Panc1 (cell line): ENCODE results near the gene TMC4. TPM values are rescaled to one million over a fixed set of nuclear protein-coding genes. Genes with fewer than 3 reads are reported as not detected.

Source experiments
- ATAC-seq: fragments of 200-7000 bp; cut with Tn5 transposase; 2 replicates; pipeline ENCODE4 v1.9.1; 2020; ENCODE audit warnings: mild to moderate bottlenecking, moderate library complexity
- BruUV-seq: library from RNA; stranded (reverse); fragments of 400-500 nt; replicated peaks from 2 replicates; lab custom pipeline; 2021; lab: Mats Ljungman, UMichigan
- CTCF ChIA-PET: fragments of 300-600 bp; sonication (Branson Sonifier 250); formaldehyde crosslinking; loops from one replicate; lab custom pipeline; 2022; ENCODE audit warnings: antibody characterized with exemption; lab: Charles Lee
- POLR2A ChIA-PET: fragments of 300-600 bp; sonication (Branson Sonifier 250); formaldehyde crosslinking; loops from one replicate; lab custom pipeline; 2022; ENCODE audit warnings: antibody characterized with exemption; lab: Charles Lee
- DNase-seq: peaks from one replicate; pipeline ENCODE4 v3.0.0-alpha.2; 2010; ENCODE audit warnings: low read depth, low spot score
- H3K27ac ChIP-seq: 2 replicates; pipeline ENCODE4 v1.5.1; 2011; ENCODE audit warnings: mild to moderate bottlenecking, low read length, inconsistent platforms
- H3K27me3 ChIP-seq: fragments of 200-500 bp; sonication (Bioruptor generic); 2 replicates; pipeline ENCODE4 v1.6.0; 2014; ENCODE audit warnings: low read length, inconsistent platforms; ENCODE audit not compliant: control insufficient read depth, insufficient read depth
- H3K36me3 ChIP-seq: fragments of 200-500 bp; sonication (Bioruptor generic); 2 replicates; pipeline ENCODE4 v1.5.1; 2014; ENCODE audit warnings: inconsistent platforms, mild to moderate bottlenecking, low read length, moderate library complexity; ENCODE audit not compliant: control insufficient read depth, insufficient read depth
- H3K4me1 ChIP-seq: 2 replicates; pipeline ENCODE4 v1.5.1; 2011; ENCODE audit warnings: inconsistent platforms, mild to moderate bottlenecking, low read length, moderate library complexity; ENCODE audit not compliant: control insufficient read depth, insufficient read depth
- H3K4me3 ChIP-seq, 2 experiments: 2 replicates each; pipeline ENCODE4 v1.5.1; 2011 to 2012; ENCODE audit warnings: low read depth in 2 of 2, low read length in 2 of 2, mild to moderate bottlenecking in 2 of 2, inconsistent platforms in 1 of 2, moderate library complexity in 1 of 2
- H3K9me3 ChIP-seq: fragments of 200-500 bp; sonication (Bioruptor generic); 2 replicates; pipeline ENCODE4 v1.5.1; 2014; ENCODE audit warnings: low read depth, mild to moderate bottlenecking, inconsistent platforms, low read length, moderate library complexity; ENCODE audit not compliant: control insufficient read depth, insufficient read depth
- POLR2AphosphoS5 ChIP-seq: IDR thresholded peaks from 2 replicates; pipeline ENCODE4 v1.6.1; 2012; ENCODE audit warnings: mild to moderate bottlenecking, low read depth, low read length, moderate library complexity
- SIN3A ChIP-seq: IDR thresholded peaks from 2 replicates; pipeline ENCODE4 v1.6.1; 2012; ENCODE audit warnings: low read depth, mild to moderate bottlenecking, low read length, moderate library complexity, borderline replicate concordance; ENCODE audit not compliant: insufficient read depth
- TCF7L2 ChIP-seq: IDR thresholded peaks from 2 replicates; pipeline ENCODE4 v1.6.1; 2011; ENCODE audit warnings: mild to moderate bottlenecking, low read depth, low read length, inconsistent platforms
- in situ Hi-C: cut with HindIII; loops from 2 replicates; pipeline ENCODE4 v1.10.0; 2016; ENCODE audit warnings: low sequenced_read_pairs, low pct_unique_long_range_greater_than_20kb
- intact Hi-C: fragments of 100-400 bp; cut with micrococcal nuclease; formaldehyde crosslinking; loops from one replicate; pipeline ENCODE4 v1.10.0; 2022; ENCODE audit not compliant: unreplicated experiment
- total RNA-seq: library from RNA; stranded (reverse); gene quantifications from one replicate; pipeline ENCODE4 v1.2.1, GENCODE V29; 2021; ENCODE audit not compliant: unreplicated experiment
- TF ChIP-seq, protein P1 (sequence below): fragments of 450-650 bp; IDR thresholded peaks from 2 replicates; pipeline ENCODE4 v1.5.1; 2017; ENCODE audit warnings: mild to moderate bottlenecking
- TF ChIP-seq, protein P2 (sequence below), 2 experiments: IDR thresholded peaks; 2 replicates each; pipeline ENCODE4 v1.6.1; 2011 to 2012; ENCODE audit warnings: low read depth in 2 of 2, control low read depth in 1 of 2, low read length in 1 of 2, mild to moderate bottlenecking in 1 of 2, moderate library complexity in 1 of 2; ENCODE audit not compliant: insufficient read depth in 1 of 2

TMC4 gene
- total RNA-seq, 1 experiment from 2014 or later = 5.1 TPM

DNA sequence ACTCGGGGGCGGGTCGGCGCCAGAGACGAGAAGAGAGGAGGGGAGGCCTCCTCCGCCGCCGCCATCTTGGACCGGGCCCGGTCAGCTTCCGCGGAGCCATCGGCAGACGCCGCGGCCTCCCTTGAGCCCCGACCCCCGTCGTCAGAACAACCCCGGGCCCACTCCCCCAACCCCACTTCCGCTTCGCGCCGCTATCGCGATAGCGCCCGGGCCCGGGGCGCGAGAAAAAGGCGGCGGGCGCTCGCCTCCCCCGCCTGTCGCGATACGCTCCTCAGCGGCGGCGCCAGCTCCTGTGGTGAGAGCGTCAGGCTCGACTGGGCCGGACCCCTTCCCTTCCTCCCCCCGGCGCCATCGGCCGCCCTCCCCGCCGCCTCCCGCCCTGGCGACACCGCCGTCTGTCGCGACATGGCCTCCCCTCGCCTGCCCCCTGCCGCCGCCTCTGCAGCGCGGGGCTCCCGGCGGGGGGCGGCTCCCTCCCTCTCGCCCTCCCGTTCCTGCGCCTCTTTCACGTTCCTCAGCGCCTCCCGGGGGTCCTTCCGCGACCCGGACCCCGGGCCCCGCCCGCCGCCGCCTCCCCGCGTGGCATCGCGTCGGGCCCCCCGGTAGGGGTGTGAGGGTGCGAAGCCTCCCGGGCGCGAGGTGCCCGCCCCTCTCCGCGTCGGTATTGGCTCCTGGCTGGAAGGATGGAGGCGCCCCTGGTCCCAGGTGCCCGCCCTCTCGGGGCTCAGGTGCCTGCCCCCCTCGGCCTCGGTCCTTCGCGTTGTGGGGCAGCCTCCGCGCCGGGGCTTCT, 35.1 kb downstream of the TMC4 start, which contains the start of gene CNOT3:
Gene CNOT3, plus strand, starts transcription at position 64 of the 790 bp plus-strand sequence. CDS start 5,217 bp downstream, outside the sequence.
- Histone ChIP-seq H3K9me3 (no peaks in the 10 kb centered on the region), H3K27ac (peak within 1 kb of the TSS; percentile 95), H3K27me3 (no peaks in the 10 kb centered on the region), H3K4me1 (peaks cover 30% of the 10 kb centered on the region), H3K36me3 (peaks cover 8% of the 10 kb centered on the region), H3K4me3 (peak within 1 kb of the TSS; percentile 68 to 97)
- POLR2A ChIA-PET = interaction anchor here (1.2 kb wide), 2 partner anchors 20 to 21 kb away, joined by 3 to 4 read pairs; partner anchors contain the start of gene LENG1
- no peak for DNase-seq
- in situ Hi-C loops = no loop called here
- ATAC-seq = no peak
- TF ChIP-seq, protein P1, sequence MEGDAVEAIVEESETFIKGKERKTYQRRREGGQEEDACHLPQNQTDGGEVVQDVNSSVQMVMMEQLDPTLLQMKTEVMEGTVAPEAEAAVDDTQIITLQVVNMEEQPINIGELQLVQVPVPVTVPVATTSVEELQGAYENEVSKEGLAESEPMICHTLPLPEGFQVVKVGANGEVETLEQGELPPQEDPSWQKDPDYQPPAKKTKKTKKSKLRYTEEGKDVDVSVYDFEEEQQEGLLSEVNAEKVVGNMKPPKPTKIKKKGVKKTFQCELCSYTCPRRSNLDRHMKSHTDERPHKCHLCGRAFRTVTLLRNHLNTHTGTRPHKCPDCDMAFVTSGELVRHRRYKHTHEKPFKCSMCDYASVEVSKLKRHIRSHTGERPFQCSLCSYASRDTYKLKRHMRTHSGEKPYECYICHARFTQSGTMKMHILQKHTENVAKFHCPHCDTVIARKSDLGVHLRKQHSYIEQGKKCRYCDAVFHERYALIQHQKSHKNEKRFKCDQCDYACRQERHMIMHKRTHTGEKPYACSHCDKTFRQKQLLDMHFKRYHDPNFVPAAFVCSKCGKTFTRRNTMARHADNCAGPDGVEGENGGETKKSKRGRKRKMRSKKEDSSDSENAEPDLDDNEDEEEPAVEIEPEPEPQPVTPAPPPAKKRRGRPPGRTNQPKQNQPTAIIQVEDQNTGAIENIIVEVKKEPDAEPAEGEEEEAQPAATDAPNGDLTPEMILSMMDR = no peak
- TF ChIP-seq POLR2AphosphoS5 (peak; percentile 87), SIN3A (peak; percentile 81; the same call in 1 of the 2 replicates), TCF7L2 (no peak)
- TF ChIP-seq, protein P2, sequence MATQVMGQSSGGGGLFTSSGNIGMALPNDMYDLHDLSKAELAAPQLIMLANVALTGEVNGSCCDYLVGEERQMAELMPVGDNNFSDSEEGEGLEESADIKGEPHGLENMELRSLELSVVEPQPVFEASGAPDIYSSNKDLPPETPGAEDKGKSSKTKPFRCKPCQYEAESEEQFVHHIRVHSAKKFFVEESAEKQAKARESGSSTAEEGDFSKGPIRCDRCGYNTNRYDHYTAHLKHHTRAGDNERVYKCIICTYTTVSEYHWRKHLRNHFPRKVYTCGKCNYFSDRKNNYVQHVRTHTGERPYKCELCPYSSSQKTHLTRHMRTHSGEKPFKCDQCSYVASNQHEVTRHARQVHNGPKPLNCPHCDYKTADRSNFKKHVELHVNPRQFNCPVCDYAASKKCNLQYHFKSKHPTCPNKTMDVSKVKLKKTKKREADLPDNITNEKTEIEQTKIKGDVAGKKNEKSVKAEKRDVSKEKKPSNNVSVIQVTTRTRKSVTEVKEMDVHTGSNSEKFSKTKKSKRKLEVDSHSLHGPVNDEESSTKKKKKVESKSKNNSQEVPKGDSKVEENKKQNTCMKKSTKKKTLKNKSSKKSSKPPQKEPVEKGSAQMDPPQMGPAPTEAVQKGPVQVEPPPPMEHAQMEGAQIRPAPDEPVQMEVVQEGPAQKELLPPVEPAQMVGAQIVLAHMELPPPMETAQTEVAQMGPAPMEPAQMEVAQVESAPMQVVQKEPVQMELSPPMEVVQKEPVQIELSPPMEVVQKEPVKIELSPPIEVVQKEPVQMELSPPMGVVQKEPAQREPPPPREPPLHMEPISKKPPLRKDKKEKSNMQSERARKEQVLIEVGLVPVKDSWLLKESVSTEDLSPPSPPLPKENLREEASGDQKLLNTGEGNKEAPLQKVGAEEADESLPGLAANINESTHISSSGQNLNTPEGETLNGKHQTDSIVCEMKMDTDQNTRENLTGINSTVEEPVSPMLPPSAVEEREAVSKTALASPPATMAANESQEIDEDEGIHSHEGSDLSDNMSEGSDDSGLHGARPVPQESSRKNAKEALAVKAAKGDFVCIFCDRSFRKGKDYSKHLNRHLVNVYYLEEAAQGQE (IDR thresholded peaks at IDR 0.05; ENCODE audit: insufficient read depth in 1 of 2, low read depth in 2 of 2, low read length in 1 of 2) = no peak
- intact Hi-C loops = no loop called here
- CTCF ChIA-PET = interaction anchor here (0.7 to 1.8 kb wide), 2 partner anchors 20 to 345 kb away, joined by 4 to 5 read pairs; no protein-coding TSS in a partner anchor
- no TSS peak for BruUV-seq

DNA sequence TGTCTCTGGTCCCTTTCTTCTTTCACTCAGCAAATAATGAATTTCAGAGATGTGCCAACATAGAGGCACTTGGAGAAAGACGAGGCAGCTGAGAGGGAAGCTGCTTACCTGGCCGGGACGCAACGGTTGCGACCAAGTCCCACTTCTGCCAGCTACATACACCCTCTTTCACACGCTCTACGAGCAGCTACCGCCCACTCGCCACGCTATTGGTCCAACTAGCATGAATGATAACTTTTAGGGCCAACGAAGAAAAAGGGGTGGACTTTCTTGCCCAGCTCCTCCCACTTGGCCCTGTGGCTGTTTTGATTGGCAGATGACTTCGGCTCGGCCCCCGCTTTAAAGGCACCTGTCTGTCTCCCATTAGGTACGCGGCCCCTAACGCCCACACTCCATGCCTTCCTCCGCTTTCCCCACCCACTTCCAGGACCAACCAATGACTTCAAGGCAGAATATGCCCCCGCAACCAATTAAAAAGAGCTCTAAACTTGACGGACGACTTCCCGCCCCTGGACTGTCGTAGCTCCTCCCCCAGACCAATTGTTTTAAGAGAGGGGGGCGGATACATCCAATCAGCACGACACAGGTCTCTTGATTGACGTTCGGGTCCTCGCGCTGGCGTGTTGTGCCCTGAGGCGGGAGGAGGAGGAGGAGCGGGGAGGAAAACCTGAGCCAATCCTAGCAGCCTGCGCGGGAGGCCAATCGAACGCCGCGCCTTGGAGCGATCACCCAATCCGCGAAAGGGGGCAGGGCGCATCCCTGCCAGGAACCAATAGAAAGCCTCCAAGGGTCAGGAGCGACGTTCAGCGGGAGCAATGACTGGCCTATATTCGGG, 35.9 kb downstream of the TMC4 start:
- H3K4me3 ChIP-seq = peak overlapping the region; percentile 68 to 97
- TF ChIP-seq TCF7L2 = peak; percentile 33; the same call in 1 of the 2 replicates
- TF ChIP-seq SIN3A = 0 out of 2 replicates have a peak, but pooled peaks have one; percentile 80
- TF ChIP-seq, protein P2 (IDR thresholded peaks at IDR 0.05; ENCODE audit: insufficient read depth in 1 of 2, low read depth in 2 of 2, low read length in 1 of 2) = no peak
- TF ChIP-seq, protein P1 = no peak
- TF ChIP-seq POLR2AphosphoS5 = peak; percentile 86
- no peaks in the 10 kb centered on the region for H3K27me3 ChIP-seq
- H3K9me3 ChIP-seq = no peaks in the 10 kb centered on the region
- POLR2A ChIA-PET = interaction anchor here (0.5 to 1.2 kb wide), 8 partner anchors 14 to 39 kb away, joined by 3 to 9 read pairs (median 3); partner anchors contain the start of genes LENG1, PRPF31 and TFPT
- in situ Hi-C loops = no loop called here
- peaks cover 30% of the 10 kb centered on the region for H3K4me1 ChIP-seq
- intact Hi-C loops = no loop called here
- CTCF ChIA-PET = interaction anchor here (0.7 to 1.8 kb wide), 2 partner anchors 20 to 344 kb away, joined by 4 to 5 read pairs; no protein-coding TSS in a partner anchor
- BruUV-seq = no TSS peak
- H3K27ac ChIP-seq = peak overlapping the region; percentile 95
- ATAC-seq = peak; percentile 90
- peak; percentile 100 for DNase-seq
- H3K36me3 ChIP-seq = peaks cover 4% of the 10 kb centered on the region
